Immature natural killer cell (primary cell): ENCODE data around the gene TBC1D22A. TPM values are rescaled to one million over a fixed set of nuclear protein-coding genes. Genes with fewer than 3 reads are reported as not detected.

Experiments used
- DNase-seq, 3 donors: peaks; one replicate each; pipeline ENCODE4 v3.0.0; 2022; ENCODE audit warnings: mixed read lengths in 1 of 3
- H3K27ac Mint-ChIP-seq, 6 donors: one replicate each; pipeline ENCODE4 v1.8.0; 2020; ENCODE audit warnings: mixed read lengths in 6 of 6, mild to moderate bottlenecking in 5 of 6, inconsistent platforms in 4 of 6, moderate library complexity in 3 of 6
- H3K27me3 Mint-ChIP-seq, 3 donors: one replicate each; pipeline ENCODE4 v1.8.0; 2020 to 2021; ENCODE audit warnings: low read depth in 3 of 3, mild to moderate bottlenecking in 3 of 3, mixed read lengths in 3 of 3, moderate library complexity in 3 of 3, inconsistent platforms in 1 of 3
- H3K36me3 Mint-ChIP-seq, 3 donors: one replicate each; pipeline ENCODE4 v1.8.0; 2020; ENCODE audit warnings: mixed read lengths in 3 of 3, inconsistent platforms in 2 of 3, mild to moderate bottlenecking in 2 of 3
- H3K4me1 Mint-ChIP-seq, 2 donors: one replicate each; pipeline ENCODE4 v1.8.0; 2020; ENCODE audit warnings: inconsistent platforms in 2 of 2, mild to moderate bottlenecking in 2 of 2, mixed read lengths in 2 of 2, moderate library complexity in 1 of 2
- H3K4me3 Mint-ChIP-seq, 5 donors: one replicate each; pipeline ENCODE4 v1.8.0; 2020; ENCODE audit warnings: mild to moderate bottlenecking in 5 of 5, mixed read lengths in 5 of 5, inconsistent platforms in 3 of 5, moderate library complexity in 3 of 5
- H3K9me3 Mint-ChIP-seq, 6 donors: one replicate each; pipeline ENCODE4 v1.8.0; 2020; ENCODE audit warnings: mild to moderate bottlenecking in 6 of 6, mixed read lengths in 6 of 6, inconsistent platforms in 4 of 6, moderate library complexity in 3 of 6
- polyA plus RNA-seq, 3 donors: library from polyadenylated mRNA; unstranded; fragments of 300-500 nt; fragmentation: Illumina TruSeq; gene quantifications; one replicate each; pipeline ENCODE4 v1.2.3, GENCODE V29; 2021

TBC1D22A gene
- polyA plus RNA-seq, 3 donors from 2014 or later = 20.6 to 28.0 (median 24.0) TPM

- Mint-ChIP-seq H3K4me1 (peaks cover 2 to 14% of the 10 kb centered on the region in 2 donors), H3K27ac (no peak overlapping the region), H3K36me3 (no peaks in the 10 kb centered on the region)
Observed at GRCh38 chr22:47098121-47098520, 335.7 kb downstream of the TBC1D22A start.

GRCh38 chr22:47098554-47098953 lies 336.1 kb downstream of the TBC1D22A start:
- DNase-seq = no peak
- Mint-ChIP-seq H3K4me3 (no peak overlapping the region), H3K36me3 (no peaks in the 10 kb centered on the region), H3K4me1 (peaks cover 2 to 14% of the 10 kb centered on the region in 2 donors), H3K27me3 (peaks cover 0 to 4% (median 1%) of the 10 kb centered on the region in 3 donors), H3K27ac (no peak overlapping the region), H3K9me3 (no peaks in the 10 kb centered on the region)

More at GRCh38 chr22:47098121-47098520, 335.7 kb downstream of the TBC1D22A start:
- Mint-ChIP-seq H3K27me3 (peaks cover 0 to 4% (median 1%) of the 10 kb centered on the region in 3 donors), H3K4me3 (no peak overlapping the region), H3K9me3 (no peaks in the 10 kb centered on the region)
- no peak for DNase-seq

- Mint-ChIP-seq H3K4me1 (peaks cover 2 to 7% of the 10 kb centered on the region in 2 donors), H3K27ac (no peak overlapping the region), H3K36me3 (no peaks in the 10 kb centered on the region), H3K4me3 (no peak overlapping the region), H3K9me3 (no peaks in the 10 kb centered on the region), H3K27me3 (peaks cover 0 to 2% (median 1%) of the 10 kb centered on the region in 3 donors)
- no peak for DNase-seq
Observed at GRCh38 chr22:47100019-47100418, 337.6 kb downstream of the TBC1D22A start.

GRCh38 chr22:47100646-47101200 lies 338.3 kb downstream of the TBC1D22A start:
- Mint-ChIP-seq H3K27me3 (peaks cover 0 to 2% (median 1%) of the 10 kb centered on the region in 3 donors), H3K4me3 (no peak overlapping the region), H3K36me3 (no peaks in the 10 kb centered on the region), H3K27ac (no peak overlapping the region), H3K9me3 (no peaks in the 10 kb centered on the region), H3K4me1 (peaks cover 2 to 6% of the 10 kb centered on the region in 2 donors)
- DNase-seq = no peak

- Mint-ChIP-seq H3K9me3 (no peaks in the 10 kb centered on the region), H3K36me3 (no peaks in the 10 kb centered on the region), H3K27me3 (peaks cover 0 to 2% (median 1%) of the 10 kb centered on the region in 3 donors), H3K4me3 (no peak overlapping the region), H3K4me1 (peaks cover 0 to 2% of the 10 kb centered on the region in 2 donors), H3K27ac (no peak overlapping the region)
- DNase-seq = no peak
Observed at GRCh38 chr22:47101321-47101885, 339.0 kb downstream of the TBC1D22A start.

- no peaks in the 10 kb centered on the region for H3K36me3 Mint-ChIP-seq
- no peak for DNase-seq
- H3K9me3 Mint-ChIP-seq = no peaks in the 10 kb centered on the region
- no peak overlapping the region for H3K4me3 Mint-ChIP-seq
- no peak overlapping the region for H3K27ac Mint-ChIP-seq
- peaks cover 0 to 2% of the 10 kb centered on the region in 2 donors for H3K4me1 Mint-ChIP-seq
- H3K27me3 Mint-ChIP-seq = peaks cover 0 to 2% (median 1%) of the 10 kb centered on the region in 3 donors
Observed at GRCh38 chr22:47102081-47102480, 339.6 kb downstream of the TBC1D22A start.

- Mint-ChIP-seq H3K27me3 (peaks cover 0 to 2% (median 1%) of the 10 kb centered on the region in 3 donors), H3K9me3 (no peaks in the 10 kb centered on the region), H3K4me1 (peaks cover 0 to 2% of the 10 kb centered on the region in 2 donors), H3K4me3 (no peak overlapping the region), H3K27ac (no peak overlapping the region), H3K36me3 (no peaks in the 10 kb centered on the region)
- no peak for DNase-seq
Observed at GRCh38 chr22:47102648-47103047, 340.2 kb downstream of the TBC1D22A start.

- H3K4me3 Mint-ChIP-seq = no peak overlapping the region
Observed at GRCh38 chr22:47105085-47105484, 342.6 kb downstream of the TBC1D22A start.

GRCh38 chr22:47106806-47107205 lies 344.4 kb downstream of the TBC1D22A start:
- Mint-ChIP-seq H3K4me1 (no peaks in the 10 kb centered on the region), H3K36me3 (peaks cover 4 to 13% (median 10%) of the 10 kb centered on the region in 3 donors), H3K4me3 (no peak overlapping the region), H3K27me3 (peaks cover 0 to 3% (median 0%) of the 10 kb centered on the region in 3 donors), H3K9me3 (no peaks in the 10 kb centered on the region), H3K27ac (no peak overlapping the region)
- no peak for DNase-seq

More at GRCh38 chr22:47105085-47105484, 342.6 kb downstream of the TBC1D22A start:
- no peak for DNase-seq
- H3K27ac Mint-ChIP-seq = no peak overlapping the region
- peaks cover 0 to 7% (median 0%) of the 10 kb centered on the region in 3 donors for H3K36me3 Mint-ChIP-seq
- H3K27me3 Mint-ChIP-seq = peaks cover 0 to 3% (median 1%) of the 10 kb centered on the region in 3 donors
- H3K4me1 Mint-ChIP-seq = peaks cover 0 to 2% of the 10 kb centered on the region in 2 donors
- no peaks in the 10 kb centered on the region for H3K9me3 Mint-ChIP-seq

GRCh38 chr22:47107431-47107830 lies 345.0 kb downstream of the TBC1D22A start:
- Mint-ChIP-seq H3K27ac (no peak overlapping the region), H3K4me1 (no peaks in the 10 kb centered on the region), H3K4me3 (no peak overlapping the region), H3K9me3 (no peaks in the 10 kb centered on the region), H3K27me3 (peaks cover 0 to 3% (median 0%) of the 10 kb centered on the region in 3 donors), H3K36me3 (peaks cover 4 to 13% (median 10%) of the 10 kb centered on the region in 3 donors)
- DNase-seq = no peak

GRCh38 chr22:47110817-47111443 lies 348.5 kb downstream of the TBC1D22A start:
- peaks cover 0 to 3% (median 3%) of the 10 kb centered on the region in 3 donors for H3K27me3 Mint-ChIP-seq
- no peak overlapping the region for H3K27ac Mint-ChIP-seq
- no peak for DNase-seq
- H3K4me3 Mint-ChIP-seq = no peak overlapping the region
- no peaks in the 10 kb centered on the region for H3K4me1 Mint-ChIP-seq
- H3K36me3 Mint-ChIP-seq = peaks cover 4 to 16% (median 10%) of the 10 kb centered on the region in 3 donors
- H3K9me3 Mint-ChIP-seq = no peaks in the 10 kb centered on the region

GRCh38 chr22:47111626-47112581 lies 349.5 kb downstream of the TBC1D22A start:
- DNase-seq = no peak
- Mint-ChIP-seq H3K27ac (no peak overlapping the region), H3K4me1 (no peaks in the 10 kb centered on the region), H3K4me3 (no peak overlapping the region), H3K36me3 (peaks cover 4 to 16% (median 12%) of the 10 kb centered on the region in 3 donors), H3K9me3 (no peaks in the 10 kb centered on the region), H3K27me3 (peaks cover 0 to 5% (median 3%) of the 10 kb centered on the region in 3 donors)

- H3K36me3 Mint-ChIP-seq = peaks cover 4 to 16% (median 14%) of the 10 kb centered on the region in 3 donors
- DNase-seq = no peak
- H3K9me3 Mint-ChIP-seq = no peaks in the 10 kb centered on the region
- H3K4me3 Mint-ChIP-seq = no peak overlapping the region
- H3K27me3 Mint-ChIP-seq = peaks cover 0 to 5% (median 3%) of the 10 kb centered on the region in 3 donors
- no peak overlapping the region for H3K27ac Mint-ChIP-seq
- no peaks in the 10 kb centered on the region for H3K4me1 Mint-ChIP-seq
Observed at GRCh38 chr22:47112582-47112965, 350.1 kb downstream of the TBC1D22A start.
